GM11168 (cell line): ENCODE measurements around the gene RAB11FIP4.

ENCODE experiments used
- in situ Hi-C: fragments of 300-500 bp; cut with MboI; formaldehyde crosslinking; loops from one replicate; pipeline ENCODE4 v1.12.0; 2022; ENCODE audit warnings: low sequenced_read_pairs; ENCODE audit not compliant: unreplicated experiment

RAB11FIP4 gene

GRCh38 chr17:31575043-31575442 lies 183.6 kb downstream of the RAB11FIP4 start:
- in situ Hi-C loops: no loop called here

- in situ Hi-C loops: no loop called here
These were observed 187.8 kb downstream of the RAB11FIP4 start for GRCh38 chr17:31579265-31579664.

GRCh38 chr17:31580316-31580705 lies 188.8 kb downstream of the RAB11FIP4 start:
- in situ Hi-C loops: no loop called here

- in situ Hi-C loops: no loop called here
These were observed 189.4 kb downstream of the RAB11FIP4 start for GRCh38 chr17:31580706-31581490.

GRCh38 chr17:31581491-31581890 lies 190.0 kb downstream of the RAB11FIP4 start:
- in situ Hi-C loops: no loop called here

- in situ Hi-C loops: no loop called here
These were observed 190.9 kb downstream of the RAB11FIP4 start for GRCh38 chr17:31582151-31582907.

- in situ Hi-C loops: no loop called here
These were observed 192.4 kb downstream of the RAB11FIP4 start for GRCh38 chr17:31583772-31584356.

GRCh38 chr17:31584438-31585279 lies 193.2 kb downstream of the RAB11FIP4 start:
- in situ Hi-C loops: no loop called here

- in situ Hi-C loops: no loop called here
These were observed 193.8 kb downstream of the RAB11FIP4 start for GRCh38 chr17:31585280-31585630.

GRCh38 chr17:31586946-31587345 lies 195.5 kb downstream of the RAB11FIP4 start:
- in situ Hi-C loops: no loop called here

- in situ Hi-C loops: no loop called here
These were observed 196.0 kb downstream of the RAB11FIP4 start for GRCh38 chr17:31587462-31587861.
